Karpas-422 (cell line): ENCODE data around the gene ANKRD16. TPM values are rescaled to one million over a fixed set of nuclear protein-coding genes. Genes with fewer than 3 reads are reported as not detected.

Source experiments
- DNase-seq: peaks from one replicate; pipeline ENCODE4 v3.0.0-alpha.2; 2015
- H2AFZ ChIP-seq: fragments of 200-600 bp; sonication (generic); 2 replicates; pipeline ENCODE4 v1.6.1; 2014; ENCODE audit warnings: antibody characterized with exemption, low read length, mixed read lengths
- H3K27ac ChIP-seq: fragments of 200-600 bp; sonication (generic); 2 replicates; pipeline ENCODE4 v1.5.1; 2014; ENCODE audit warnings: mild to moderate bottlenecking, low read length, moderate library complexity
- H3K27me3 ChIP-seq: fragments of 200-600 bp; sonication (generic); 2 replicates; pipeline ENCODE4 v1.6.1; 2014; ENCODE audit warnings: low read length, mixed read lengths
- H3K36me3 ChIP-seq: fragments of 200-600 bp; sonication (generic); 2 replicates; pipeline ENCODE4 v1.6.1; 2014; ENCODE audit warnings: low read length, mixed read lengths; ENCODE audit not compliant: insufficient read depth
- H3K4me1 ChIP-seq: fragments of 200-600 bp; sonication (generic); 2 replicates; pipeline ENCODE4 v1.6.1; 2014; ENCODE audit warnings: mild to moderate bottlenecking, low read length, mixed read lengths
- H3K4me2 ChIP-seq: fragments of 200-600 bp; sonication (generic); 2 replicates; pipeline ENCODE4 v1.6.1; 2014; ENCODE audit warnings: low read length, low read depth, mild to moderate bottlenecking; ENCODE audit not compliant: poor library complexity, severe bottlenecking
- H3K4me3 ChIP-seq: fragments of 200-600 bp; sonication (generic); 2 replicates; pipeline ENCODE4 v1.5.1; 2014; ENCODE audit warnings: mild to moderate bottlenecking, antibody characterized with exemption, low read length, mixed read lengths
- H3K79me2 ChIP-seq: fragments of 200-600 bp; sonication (generic); 2 replicates; pipeline ENCODE4 v1.6.1; 2014; ENCODE audit warnings: mild to moderate bottlenecking, low read length, mixed read lengths
- H3K9ac ChIP-seq: fragments of 200-600 bp; sonication (generic); 2 replicates; pipeline ENCODE4 v1.6.0; 2014; ENCODE audit warnings: low read length
- H3K9me2 ChIP-seq: fragments of 200-600 bp; sonication (generic), shearing (Covaris generic); replicated peaks from 2 replicates; pipeline ENCODE4 v1.6.0; 2014; ENCODE audit warnings: mild to moderate bottlenecking, low read length, moderate library complexity; ENCODE audit not compliant: insufficient read depth
- H3K9me3 ChIP-seq: fragments of 300-700, 200-600 bp; sonication (generic); 2 replicates; pipeline ENCODE4 v1.6.1; 2014; ENCODE audit warnings: low read length, mixed read lengths
- H4K20me1 ChIP-seq: fragments of 200-600 bp; sonication (generic); 2 replicates; pipeline ENCODE4 v1.6.1; 2014; ENCODE audit warnings: mild to moderate bottlenecking, antibody characterized with exemption, low read length, low read depth; ENCODE audit not compliant: insufficient read depth
- total RNA-seq: library from RNA; depleted of rRNA; stranded (reverse); fragments of >200 nt; shearing (Covaris generic); gene quantifications from 2 replicates; pipeline ENCODE4 v1.2.3, GENCODE V29; 2014; ENCODE audit warnings: low replicate concordance

The ANKRD16 gene
- total RNA-seq, 1 experiment from 2014 or later, result 12.8 TPM

DNA sequence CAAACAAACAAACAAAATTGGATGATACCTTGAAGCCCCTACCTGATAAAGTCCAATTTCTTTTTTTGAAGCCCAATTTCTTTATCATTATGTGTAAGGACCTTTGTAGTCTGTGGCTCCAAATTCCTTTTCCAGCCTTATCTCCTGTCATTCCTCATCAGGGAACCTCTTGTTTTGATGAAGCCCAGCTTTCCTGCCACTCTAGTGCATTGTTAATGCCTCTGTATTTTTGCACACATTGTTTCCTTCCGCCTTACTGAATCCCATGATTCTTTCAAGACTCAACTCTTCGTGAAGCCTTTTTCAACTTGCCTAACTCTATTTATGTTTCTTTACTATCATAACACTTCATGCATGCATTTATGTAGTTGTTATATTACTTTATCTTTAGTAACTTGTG is 3.6 kb upstream of the ANKRD16 start:
- Histone ChIP-seq H3K36me3 (peaks cover 54% of the 10 kb centered on the region), H4K20me1 (peaks cover 14% of the 10 kb centered on the region; the same call in 1 of the 2 replicates), H3K27me3 (no peaks in the 10 kb centered on the region), H3K9ac (no peak overlapping the region), H3K9me3 (no peaks in the 10 kb centered on the region), H3K79me2 (peaks cover 86% of the 10 kb centered on the region), H3K4me3 (no peak overlapping the region), H2AFZ (no peak overlapping the region), H3K4me2 (no peak overlapping the region), H3K27ac (no peak overlapping the region), H3K9me2 (no peaks in the 10 kb centered on the region), H3K4me1 (peaks cover 16% of the 10 kb centered on the region)
- DNase-seq, result no peak

DNA sequence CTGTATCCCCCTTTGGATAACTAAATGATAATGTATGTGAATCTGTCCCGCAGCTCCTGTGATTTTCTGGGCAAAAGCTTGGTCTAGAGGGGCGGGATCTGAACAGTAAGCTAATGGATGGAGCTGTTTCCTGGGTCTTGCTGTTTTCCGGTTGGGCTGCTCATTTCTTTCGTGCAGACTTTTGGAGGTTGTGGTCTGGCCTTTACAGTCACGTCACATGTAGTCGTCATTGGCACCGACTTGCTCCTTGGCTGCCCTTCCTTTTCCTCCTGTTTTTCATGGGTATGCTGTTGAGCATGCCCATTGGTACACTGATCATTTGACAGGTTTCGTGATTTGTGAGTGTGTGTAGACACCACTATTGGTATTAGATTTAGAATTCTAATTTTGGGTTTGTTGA is 2.3 kb upstream of the ANKRD16 start:
- peaks cover 84% of the 10 kb centered on the region for H3K79me2 ChIP-seq
- H3K9me3 ChIP-seq, result no peaks in the 10 kb centered on the region
- peaks cover 49% of the 10 kb centered on the region for H3K36me3 ChIP-seq
- peaks cover 14% of the 10 kb centered on the region; the same call in 1 of the 2 replicates for H4K20me1 ChIP-seq
- peaks cover 26% of the 10 kb centered on the region for H3K4me1 ChIP-seq
- H3K4me3 ChIP-seq, result no peak overlapping the region
- peak overlapping the region; percentile 92 for H3K4me2 ChIP-seq
- no peak for DNase-seq
- no peak overlapping the region for H3K27ac ChIP-seq
- H3K9ac ChIP-seq, result peak overlapping the region; percentile 10; the same call in 1 of the 2 replicates
- no peaks in the 10 kb centered on the region for H3K27me3 ChIP-seq
- no peak overlapping the region for H2AFZ ChIP-seq
- H3K9me2 ChIP-seq, result no peaks in the 10 kb centered on the region

DNA sequence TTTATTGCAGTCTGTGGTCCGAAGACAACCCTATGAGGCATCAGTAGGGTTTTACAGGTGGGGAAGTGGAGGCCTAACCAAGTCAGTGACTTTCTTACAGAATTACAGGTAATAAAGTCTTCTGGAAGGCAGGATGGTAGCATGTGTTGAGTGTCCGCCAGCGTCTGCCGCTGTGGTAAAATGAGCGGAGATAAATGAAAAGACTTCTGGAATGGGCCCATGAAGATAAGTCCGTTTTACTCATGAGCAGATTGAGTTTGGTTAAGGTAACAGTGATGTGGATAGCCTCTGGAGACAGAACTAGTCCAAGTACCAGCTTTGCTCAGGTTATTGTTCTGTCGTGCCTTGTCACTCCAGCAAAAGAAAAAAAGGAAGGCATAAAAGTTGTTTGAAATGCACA is 1.3 kb upstream of the ANKRD16 start:
- peaks cover 14% of the 10 kb centered on the region; the same call in 1 of the 2 replicates for H4K20me1 ChIP-seq
- peak overlapping the region; percentile 92 for H3K4me2 ChIP-seq
- H3K9ac ChIP-seq, result peak overlapping the region; percentile 78
- no peaks in the 10 kb centered on the region for H3K9me3 ChIP-seq
- peaks cover 81% of the 10 kb centered on the region for H3K79me2 ChIP-seq
- no peaks in the 10 kb centered on the region for H3K27me3 ChIP-seq
- H3K4me1 ChIP-seq, result peaks cover 29% of the 10 kb centered on the region
- peak overlapping the region; percentile 71 for H3K4me3 ChIP-seq
- no peaks in the 10 kb centered on the region for H3K9me2 ChIP-seq
- no peak overlapping the region for H3K27ac ChIP-seq
- H2AFZ ChIP-seq, result no peak overlapping the region
- DNase-seq, result no peak
- peaks cover 48% of the 10 kb centered on the region for H3K36me3 ChIP-seq

DNA sequence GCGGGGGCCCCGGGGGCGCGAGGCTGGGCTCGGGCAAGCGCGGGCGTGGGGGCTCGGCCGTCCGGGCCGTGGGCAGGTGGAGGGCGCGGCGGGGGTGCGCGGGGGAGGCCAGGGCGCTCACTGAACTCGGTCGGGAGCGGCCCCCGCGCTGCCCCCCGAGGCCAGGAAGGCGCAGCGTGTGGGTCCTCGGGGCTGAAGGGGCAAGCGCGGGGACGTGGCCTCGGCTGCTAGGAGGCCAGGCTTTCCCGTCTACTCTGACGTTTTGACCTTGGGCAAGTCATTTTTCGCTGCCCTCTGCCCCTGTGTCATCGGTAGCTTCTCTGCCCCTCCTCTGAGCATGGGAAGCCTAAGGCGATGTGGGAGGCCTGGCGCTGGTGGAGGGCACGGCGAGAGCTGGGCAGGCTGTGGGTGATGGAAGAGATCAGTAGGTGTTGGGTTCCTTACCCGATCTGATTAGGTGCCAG is 791 bp upstream of the ANKRD16 start:
- H3K4me1 ChIP-seq, result peaks cover 29% of the 10 kb centered on the region

DNA sequence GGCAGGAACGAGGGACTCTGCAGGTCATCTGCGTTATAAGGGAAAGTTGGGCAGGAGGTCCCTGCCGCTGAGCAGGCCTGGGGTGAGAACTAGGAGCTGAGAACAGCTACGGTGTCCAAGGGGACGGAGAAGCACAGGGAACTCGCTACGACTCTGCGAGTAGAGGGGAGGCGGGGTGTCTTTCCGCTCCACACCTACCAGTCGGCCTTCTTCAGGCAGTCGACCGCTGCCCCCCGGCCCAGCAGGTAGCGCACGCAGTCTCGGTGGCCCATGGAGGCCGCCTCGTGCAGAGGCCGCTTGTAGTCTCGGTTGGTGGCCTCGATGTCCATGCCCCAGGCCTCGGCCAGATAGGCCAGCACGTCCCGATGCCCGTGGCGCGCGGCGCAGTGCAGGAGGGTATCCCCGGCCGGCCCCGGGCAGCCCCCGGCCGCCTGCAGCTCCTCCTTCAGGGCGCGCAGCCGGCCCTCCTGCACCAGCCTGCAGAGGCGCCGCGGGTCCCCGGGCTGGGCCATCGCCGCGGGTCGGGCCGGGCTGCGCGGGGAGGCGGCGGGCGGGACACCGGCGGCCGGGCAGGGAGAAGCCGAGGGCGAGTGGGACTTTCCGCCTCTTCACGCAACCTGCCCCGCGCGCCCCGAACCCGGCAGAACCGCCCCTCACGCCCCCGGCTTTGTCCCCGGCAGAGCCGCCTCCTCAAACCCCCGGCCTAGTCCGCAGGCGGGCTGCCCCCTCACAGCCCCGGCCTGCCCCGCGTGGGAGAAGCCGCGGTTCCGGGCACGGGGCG is 660 bp downstream of the ANKRD16 start:
- H3K79me2 ChIP-seq, result peaks cover 70% of the 10 kb centered on the region

More for the DNA sequence above, 791 bp upstream of the ANKRD16 start:
- Histone ChIP-seq H4K20me1 (peaks cover 14% of the 10 kb centered on the region; the same call in 1 of the 2 replicates), H3K27ac (no peak overlapping the region), H3K9me2 (no peaks in the 10 kb centered on the region), H3K9me3 (no peaks in the 10 kb centered on the region), H3K4me2 (peak overlapping the region; percentile 92), H3K36me3 (peaks cover 48% of the 10 kb centered on the region), H3K27me3 (no peaks in the 10 kb centered on the region), H3K4me3 (peak overlapping the region; percentile 71), H3K9ac (peak overlapping the region; percentile 78), H2AFZ (no peak overlapping the region), H3K79me2 (peaks cover 81% of the 10 kb centered on the region)
- DNase-seq, result peak; percentile 70

DNA sequence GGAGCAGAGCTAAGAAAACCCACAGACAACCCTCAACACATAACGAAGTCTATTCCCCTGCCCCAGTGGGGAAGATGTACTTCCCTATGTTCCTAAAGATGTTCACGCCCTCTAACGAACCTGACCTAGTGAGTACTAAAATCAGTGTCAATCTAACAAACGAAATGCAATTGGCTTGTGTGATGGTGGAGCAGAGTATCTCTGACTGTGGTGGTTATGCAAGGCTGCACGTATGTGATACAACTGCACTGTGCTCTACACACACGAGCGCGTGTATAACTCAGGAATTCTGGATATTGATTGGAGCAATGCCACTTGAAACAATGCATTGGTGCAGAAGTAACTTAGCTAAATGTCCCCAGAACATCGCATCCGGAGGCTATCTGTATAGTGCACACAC is 1.3 kb downstream of the ANKRD16 start:
- Histone ChIP-seq H3K4me1 (peaks cover 29% of the 10 kb centered on the region), H4K20me1 (peaks cover 14% of the 10 kb centered on the region; the same call in 1 of the 2 replicates), H3K27ac (peak overlapping the region; percentile 4; the same call in 1 of the 2 replicates), H3K36me3 (peaks cover 29% of the 10 kb centered on the region), H2AFZ (no peak overlapping the region), H3K9me3 (no peaks in the 10 kb centered on the region), H3K79me2 (peaks cover 63% of the 10 kb centered on the region), H3K4me3 (peak overlapping the region; percentile 73), H3K4me2 (peak overlapping the region; percentile 89), H3K27me3 (no peaks in the 10 kb centered on the region), H3K9ac (peak overlapping the region; percentile 98), H3K9me2 (no peaks in the 10 kb centered on the region)
- DNase-seq, result peak; percentile 53

More for the DNA sequence above, 660 bp downstream of the ANKRD16 start:
- Histone ChIP-seq H3K9me3 (no peaks in the 10 kb centered on the region), H3K4me2 (peak overlapping the region; percentile 89), H3K27ac (peak overlapping the region; percentile 46), H3K9ac (peak overlapping the region; percentile 98), H3K4me1 (peaks cover 29% of the 10 kb centered on the region), H3K4me3 (peak overlapping the region; percentile 73), H3K27me3 (no peaks in the 10 kb centered on the region), H3K36me3 (peaks cover 36% of the 10 kb centered on the region), H4K20me1 (peaks cover 14% of the 10 kb centered on the region; the same call in 1 of the 2 replicates), H2AFZ (peak overlapping the region; percentile 76), H3K9me2 (no peaks in the 10 kb centered on the region)
- peak; percentile 76 for DNase-seq

DNA sequence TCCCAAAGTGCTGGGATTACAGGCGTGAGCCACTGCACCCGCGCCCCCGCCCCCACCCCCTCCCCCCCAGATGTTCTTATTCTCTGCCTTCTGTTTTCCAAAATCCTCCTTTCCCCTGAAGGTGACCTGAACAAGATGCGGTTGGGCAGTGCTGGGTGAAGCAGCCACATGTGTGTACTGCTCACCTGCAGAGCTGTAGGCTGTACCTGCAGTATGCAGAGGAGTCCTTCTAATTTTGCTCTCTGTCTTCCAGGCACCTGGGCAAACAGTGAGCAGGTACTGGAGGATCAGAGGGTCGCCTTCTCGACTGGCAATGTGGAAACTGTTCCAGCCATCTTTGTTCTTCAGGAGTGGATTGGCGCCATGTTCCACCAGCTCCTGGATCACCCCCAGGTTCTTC is 2.1 kb downstream of the ANKRD16 start:
- no peaks in the 10 kb centered on the region for H3K9me2 ChIP-seq
- H3K9ac ChIP-seq, result peak overlapping the region; percentile 98
- H4K20me1 ChIP-seq, result peaks cover 11% of the 10 kb centered on the region; the same call in 1 of the 2 replicates
- H2AFZ ChIP-seq, result no peak overlapping the region
- peaks cover 29% of the 10 kb centered on the region for H3K36me3 ChIP-seq
- DNase-seq, result no peak
- no peaks in the 10 kb centered on the region for H3K9me3 ChIP-seq
- no peak overlapping the region for H3K27ac ChIP-seq
- H3K4me2 ChIP-seq, result peak overlapping the region; percentile 89
- H3K4me1 ChIP-seq, result peaks cover 29% of the 10 kb centered on the region
- peaks cover 56% of the 10 kb centered on the region for H3K79me2 ChIP-seq
- H3K27me3 ChIP-seq, result no peaks in the 10 kb centered on the region
- peak overlapping the region; percentile 73; the same call in 1 of the 2 replicates for H3K4me3 ChIP-seq

DNA sequence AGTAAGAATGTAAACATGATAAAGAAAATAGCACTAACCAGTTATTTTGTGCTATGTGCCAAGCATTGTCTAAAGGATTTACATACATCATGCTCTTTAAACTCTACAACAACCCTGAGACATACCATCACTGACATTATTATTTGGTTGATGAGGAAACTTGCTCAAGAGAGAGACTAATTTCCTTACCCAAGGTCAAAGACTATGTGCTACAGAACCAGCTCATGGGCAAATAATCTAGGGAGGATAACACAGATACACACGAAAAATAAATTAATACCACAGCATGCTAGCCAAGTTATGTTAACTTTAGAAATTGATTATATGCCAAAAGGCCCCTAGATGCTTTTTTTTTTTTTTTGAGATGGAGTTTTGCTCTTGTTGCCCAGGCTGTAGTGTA is 2.7 kb downstream of the ANKRD16 start:
- no peak overlapping the region for H3K4me3 ChIP-seq
- peak overlapping the region; percentile 10 for H3K4me2 ChIP-seq
- peaks cover 29% of the 10 kb centered on the region for H3K4me1 ChIP-seq
- H3K27ac ChIP-seq, result no peak overlapping the region
- no peaks in the 10 kb centered on the region for H3K9me2 ChIP-seq
- peaks cover 7% of the 10 kb centered on the region; the same call in 1 of the 2 replicates for H4K20me1 ChIP-seq
- no peak overlapping the region for H3K9ac ChIP-seq
- H3K27me3 ChIP-seq, result no peaks in the 10 kb centered on the region
- no peak for DNase-seq
- no peak overlapping the region for H2AFZ ChIP-seq
- no peaks in the 10 kb centered on the region for H3K9me3 ChIP-seq
- H3K36me3 ChIP-seq, result peaks cover 28% of the 10 kb centered on the region
- H3K79me2 ChIP-seq, result peaks cover 50% of the 10 kb centered on the region
